RWPE2 (cell line): ENCODE results near the gene LILRB1.

Experiments used
- ATAC-seq: fragments of 200-7000 bp; cut with Tn5 transposase; 3 replicates; pipeline ENCODE4 v1.9.1; 2021; ENCODE audit warnings: low read depth
- DNase-seq: peaks from one replicate; pipeline ENCODE4 v3.0.0-alpha.2; 2020; ENCODE audit warnings: low spot score
- H3K27ac ChIP-seq: fragments of 450-650 bp; 2 replicates; pipeline ENCODE4 v1.5.1; 2017; ENCODE audit warnings: mild to moderate bottlenecking; ENCODE audit not compliant: poor library complexity, severe bottlenecking
- H3K27me3 ChIP-seq: fragments of 250-450 bp; sonication (Bioruptor Pico); 2 replicates; pipeline ENCODE4 v1.5.1; 2021; ENCODE audit warnings: mild to moderate bottlenecking, moderate library complexity; ENCODE audit not compliant: insufficient read depth, poor library complexity, severe bottlenecking
- H3K36me3 ChIP-seq: fragments of 250-450 bp; sonication (Bioruptor Pico); 2 replicates; pipeline ENCODE4 v1.5.1; 2020; ENCODE audit warnings: low read depth, mild to moderate bottlenecking, moderate library complexity
- H3K4me1 ChIP-seq: fragments of 250-450 bp; sonication (Bioruptor Pico); 2 replicates; pipeline ENCODE4 v1.5.1; 2021; ENCODE audit warnings: mild to moderate bottlenecking, moderate library complexity; ENCODE audit not compliant: insufficient read depth, poor library complexity, severe bottlenecking
- H3K4me3 ChIP-seq: fragments of 250-450 bp; sonication (Bioruptor Pico); 2 replicates; pipeline ENCODE4 v1.5.1; 2021; ENCODE audit warnings: mild to moderate bottlenecking, moderate library complexity; ENCODE audit not compliant: severe bottlenecking
- H3K9me3 ChIP-seq: fragments of 250-450 bp; sonication (Bioruptor Pico); 2 replicates; pipeline ENCODE4 v1.5.1; 2021; ENCODE audit warnings: mild to moderate bottlenecking, moderate library complexity; ENCODE audit not compliant: severe bottlenecking
- TF ChIP-seq, protein P1 (sequence below): fragments of 450-650 bp; IDR thresholded peaks from one replicate; pipeline ENCODE4 v1.5.1; 2017; ENCODE audit warnings: mild to moderate bottlenecking, moderate library complexity; ENCODE audit not compliant: poor library complexity, severe bottlenecking

Gene LILRB1

DNA sequence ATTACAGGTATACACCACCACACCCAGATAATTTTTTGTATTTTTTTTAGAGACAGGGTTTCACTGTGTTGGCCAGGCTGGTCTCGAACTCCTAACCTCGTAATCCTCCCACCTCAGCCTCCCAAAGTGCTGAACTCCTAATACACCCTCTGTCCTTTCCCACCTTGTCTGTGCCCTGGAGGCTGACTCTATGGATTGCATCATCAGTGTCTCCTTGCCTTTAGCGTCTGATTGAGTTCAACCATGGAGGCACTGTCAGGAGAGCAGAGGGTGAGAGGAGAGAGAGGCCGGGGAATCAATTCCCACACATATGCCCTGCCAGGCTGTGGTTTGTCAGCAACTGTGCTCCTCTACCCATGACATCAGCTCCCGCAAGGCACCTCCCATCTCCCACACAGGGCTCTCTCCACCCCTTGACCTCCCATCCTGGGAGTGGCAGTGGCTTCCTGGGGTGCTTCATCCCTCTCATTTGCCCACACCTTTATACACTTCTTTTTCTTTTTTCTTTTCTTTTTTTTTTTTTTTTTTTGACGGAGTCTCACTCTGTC lies 19.9 kb downstream of the LILRB1 start:
- Histone ChIP-seq H3K27ac (no peak overlapping the region), H3K36me3 (no peaks in the 10 kb centered on the region), H3K4me1 (no peaks in the 10 kb centered on the region), H3K27me3 (no peaks in the 10 kb centered on the region), H3K4me3 (no peak overlapping the region), H3K9me3 (no peaks in the 10 kb centered on the region)
- ATAC-seq (no peak), DNase-seq (no peak)
- TF ChIP-seq, protein P1, sequence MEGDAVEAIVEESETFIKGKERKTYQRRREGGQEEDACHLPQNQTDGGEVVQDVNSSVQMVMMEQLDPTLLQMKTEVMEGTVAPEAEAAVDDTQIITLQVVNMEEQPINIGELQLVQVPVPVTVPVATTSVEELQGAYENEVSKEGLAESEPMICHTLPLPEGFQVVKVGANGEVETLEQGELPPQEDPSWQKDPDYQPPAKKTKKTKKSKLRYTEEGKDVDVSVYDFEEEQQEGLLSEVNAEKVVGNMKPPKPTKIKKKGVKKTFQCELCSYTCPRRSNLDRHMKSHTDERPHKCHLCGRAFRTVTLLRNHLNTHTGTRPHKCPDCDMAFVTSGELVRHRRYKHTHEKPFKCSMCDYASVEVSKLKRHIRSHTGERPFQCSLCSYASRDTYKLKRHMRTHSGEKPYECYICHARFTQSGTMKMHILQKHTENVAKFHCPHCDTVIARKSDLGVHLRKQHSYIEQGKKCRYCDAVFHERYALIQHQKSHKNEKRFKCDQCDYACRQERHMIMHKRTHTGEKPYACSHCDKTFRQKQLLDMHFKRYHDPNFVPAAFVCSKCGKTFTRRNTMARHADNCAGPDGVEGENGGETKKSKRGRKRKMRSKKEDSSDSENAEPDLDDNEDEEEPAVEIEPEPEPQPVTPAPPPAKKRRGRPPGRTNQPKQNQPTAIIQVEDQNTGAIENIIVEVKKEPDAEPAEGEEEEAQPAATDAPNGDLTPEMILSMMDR, result no peak

DNA sequence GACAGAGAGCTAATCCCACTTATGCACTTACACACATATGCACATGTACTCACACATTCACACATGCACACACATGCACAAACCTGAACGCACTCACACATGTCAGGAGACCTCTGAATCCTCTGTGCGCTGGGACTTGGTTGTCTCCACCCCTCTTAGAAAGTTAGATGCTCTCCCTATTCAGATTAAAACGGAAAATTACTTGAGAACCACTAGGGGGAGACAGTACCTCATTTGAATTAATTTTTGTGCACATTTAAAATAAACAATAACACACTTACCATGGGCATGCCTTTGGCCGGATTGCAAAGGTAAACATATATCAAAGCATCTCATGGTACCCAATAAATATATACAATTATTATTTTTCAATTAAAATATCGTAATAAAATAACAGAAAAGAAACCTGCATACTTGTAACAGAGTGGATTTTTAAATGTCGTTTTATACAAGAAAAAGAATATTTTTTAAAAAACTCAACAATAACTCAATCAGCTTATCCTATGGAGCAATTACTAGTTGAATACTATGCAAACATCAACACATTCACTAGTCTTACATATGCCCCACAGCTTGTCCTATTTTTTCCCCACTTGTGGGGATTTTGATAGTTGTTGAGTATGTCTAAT lies 23.0 kb downstream of the LILRB1 start:
- H3K27me3 ChIP-seq, result no peaks in the 10 kb centered on the region
- DNase-seq, result no peak
- no peak overlapping the region for H3K4me3 ChIP-seq
- H3K36me3 ChIP-seq, result no peaks in the 10 kb centered on the region
- no peaks in the 10 kb centered on the region for H3K4me1 ChIP-seq
- no peak overlapping the region for H3K27ac ChIP-seq
- ATAC-seq, result 0 out of 3 replicates have a peak, but pooled peaks have one; percentile 33
- TF ChIP-seq, protein P1, result peak; percentile 77
- no peaks in the 10 kb centered on the region for H3K9me3 ChIP-seq

DNA sequence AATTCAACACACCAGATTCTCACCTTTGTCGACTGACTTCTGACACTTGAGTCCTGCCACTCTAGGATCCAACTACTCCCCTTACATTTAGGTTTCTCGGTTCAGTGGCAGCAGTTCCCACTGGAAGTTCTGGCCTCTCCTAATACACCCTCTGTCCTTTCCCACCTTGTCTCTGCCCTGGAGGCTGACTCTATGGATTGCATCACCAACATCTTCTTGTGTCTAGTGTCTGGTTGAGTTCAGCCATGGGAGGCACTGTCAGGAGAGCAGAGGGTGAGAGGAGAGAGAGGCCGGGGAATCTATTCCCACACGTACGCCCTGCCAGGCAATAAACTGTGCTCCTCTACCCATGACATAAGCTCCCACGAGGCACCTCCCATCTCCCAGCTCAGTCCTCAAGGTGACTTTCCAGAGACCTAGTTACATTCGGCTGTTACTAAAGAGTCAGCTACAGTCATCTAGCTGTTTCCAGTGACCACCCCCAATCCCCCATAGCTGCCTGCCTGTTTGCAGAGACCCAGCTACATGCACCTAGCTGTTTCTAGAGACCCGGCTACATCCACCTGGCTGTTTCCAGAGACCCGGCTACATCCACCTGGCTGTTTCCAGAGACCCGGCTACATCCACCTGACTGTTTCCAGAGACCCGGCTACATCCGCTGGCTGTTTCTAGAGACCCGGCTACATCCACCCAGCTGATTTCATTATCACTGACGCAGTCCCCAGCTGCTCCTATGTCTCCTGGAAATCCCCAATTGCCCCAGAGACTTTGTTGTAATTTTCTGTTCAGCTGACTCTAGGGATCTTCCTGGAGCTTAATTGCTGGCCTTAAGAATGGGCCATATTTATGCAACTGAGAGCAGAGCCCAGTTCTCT lies 24.4 kb downstream of the LILRB1 start:
- H3K9me3 ChIP-seq, result no peaks in the 10 kb centered on the region
- TF ChIP-seq, protein P1, result no peak
- no peaks in the 10 kb centered on the region for H3K36me3 ChIP-seq
- no peak overlapping the region for H3K4me3 ChIP-seq
- H3K27me3 ChIP-seq, result no peaks in the 10 kb centered on the region
- no peak for ATAC-seq
- no peak for DNase-seq
- H3K4me1 ChIP-seq, result no peaks in the 10 kb centered on the region
- no peak overlapping the region for H3K27ac ChIP-seq

DNA sequence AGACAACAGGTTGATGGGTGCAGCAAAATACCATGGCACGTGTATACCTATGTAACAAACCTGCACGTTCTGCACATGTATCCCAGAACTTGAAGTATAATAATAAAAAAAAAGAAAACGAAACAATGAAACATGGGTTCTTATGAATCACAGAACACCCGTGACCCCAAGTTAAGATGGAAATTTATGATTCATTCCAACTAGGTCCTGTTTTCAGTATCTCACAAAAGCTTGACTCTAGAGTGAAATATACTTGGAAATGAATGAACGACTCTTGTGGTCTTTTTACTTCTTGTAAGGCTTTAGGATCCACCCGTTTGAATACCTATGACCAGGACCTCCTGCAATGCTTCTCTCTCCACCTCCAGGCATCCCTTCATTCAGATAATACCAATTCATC lies 29.0 kb downstream of the LILRB1 start:
- DNase-seq, result no peak
- H3K4me3 ChIP-seq, result no peak overlapping the region
- H3K9me3 ChIP-seq, result no peaks in the 10 kb centered on the region
- TF ChIP-seq, protein P1, result no peak
- ATAC-seq, result no peak
- no peak overlapping the region for H3K27ac ChIP-seq
- no peaks in the 10 kb centered on the region for H3K27me3 ChIP-seq
- no peaks in the 10 kb centered on the region for H3K4me1 ChIP-seq
- H3K36me3 ChIP-seq, result no peaks in the 10 kb centered on the region

DNA sequence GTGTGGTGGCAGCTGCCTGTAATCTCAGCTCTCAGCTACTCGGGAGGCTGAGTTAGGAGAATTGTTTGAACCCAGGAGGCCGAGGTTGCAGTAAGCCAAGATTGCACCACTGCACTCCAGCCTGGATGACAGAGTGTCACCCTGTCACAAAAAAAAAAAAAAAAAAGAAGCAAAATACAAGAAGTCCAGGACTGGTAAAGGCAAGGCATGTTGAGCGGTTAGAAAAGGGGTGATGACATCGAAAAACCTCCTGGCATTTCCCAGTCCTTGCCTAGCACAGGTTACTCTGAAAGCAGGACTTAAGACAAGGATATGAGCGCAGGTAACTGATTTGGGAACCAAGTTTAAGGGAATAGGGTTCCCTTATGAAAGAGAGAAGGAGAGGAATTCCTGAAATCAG lies 30.0 kb downstream of the LILRB1 start:
- ATAC-seq (no peak), DNase-seq (no peak)
- no peaks in the 10 kb centered on the region for H3K36me3 ChIP-seq
- TF ChIP-seq, protein P1, result no peak
- H3K4me3 ChIP-seq, result no peak overlapping the region
- H3K27me3 ChIP-seq, result no peaks in the 10 kb centered on the region
- H3K4me1 ChIP-seq, result no peaks in the 10 kb centered on the region
- H3K9me3 ChIP-seq, result no peaks in the 10 kb centered on the region
- H3K27ac ChIP-seq, result no peak overlapping the region
